HepG2 (cell line): ENCODE data around the gene C9.

ENCODE experiments used
- ARHGAP35 ChIP-seq: sonication (generic); formaldehyde crosslinking; IDR thresholded peaks from 2 replicates; pipeline ENCODE4 v1.9.0; 2022; ENCODE audit warnings: mild to moderate bottlenecking, inconsistent platforms, moderate library complexity, missing genetic modification reagents, borderline replicate concordance
- ARNT ChIP-seq: fragments of 450-650 bp; IDR thresholded peaks from 2 replicates; pipeline ENCODE4 v1.6.1; 2017
- CHD2 ChIP-seq: IDR thresholded peaks from 2 replicates; pipeline ENCODE4 v1.6.1; 2011; ENCODE audit warnings: low read depth, low read length, improper control_type of control experiment
- EP300 ChIP-seq, 3 experiments: sonication (generic) in 1 of 3; formaldehyde crosslinking in 1 of 3; IDR thresholded peaks; 2 replicates each; pipeline versions ENCODE4 v1.5.1 to v1.6.1; 2011 to 2020; ENCODE audit warnings: low read depth in 2 of 3, low read length in 2 of 3, borderline replicate concordance in 1 of 3, improper control_type of control experiment in 1 of 3, mild to moderate bottlenecking in 1 of 3, missing genetic modification reagents in 1 of 3, moderate library complexity in 1 of 3
- JUN ChIP-seq: sonication (generic); formaldehyde crosslinking; IDR thresholded peaks from 2 replicates; pipeline ENCODE4 v1.4.0; 2020; ENCODE audit warnings: mild to moderate bottlenecking, missing genetic modification reagents
- NR2C2 ChIP-seq: sonication (generic); formaldehyde crosslinking; IDR thresholded peaks from 2 replicates; pipeline ENCODE4 v1.4.0; 2020; ENCODE audit warnings: missing genetic modification reagents, mild to moderate bottlenecking, moderate library complexity, borderline replicate concordance
- PATZ1 ChIP-seq: sonication (generic); formaldehyde crosslinking; IDR thresholded peaks from 2 replicates; pipeline ENCODE4 v1.4.0; 2020; ENCODE audit warnings: missing genetic modification reagents
- PAX8 ChIP-seq: sonication (generic); formaldehyde crosslinking; IDR thresholded peaks from 2 replicates; pipeline ENCODE4 v1.8.0; 2022; ENCODE audit warnings: mild to moderate bottlenecking, missing genetic modification reagents, borderline replicate concordance
- REST ChIP-seq, 2 experiments: IDR thresholded peaks; 2 replicates each; pipeline ENCODE4 v1.6.1; 2011 to 2012; ENCODE audit warnings: low read length in 2 of 2, borderline replicate concordance in 1 of 2, low read depth in 1 of 2, mild to moderate bottlenecking in 1 of 2, moderate library complexity in 1 of 2
- TERF1 ChIP-seq: sonication (generic); formaldehyde crosslinking; IDR thresholded peaks from 2 replicates; pipeline ENCODE4 v1.8.0; 2022; ENCODE audit warnings: mild to moderate bottlenecking, missing genetic modification reagents, moderate library complexity
- YY1 ChIP-seq: IDR thresholded peaks from 2 replicates; pipeline ENCODE4 v1.6.1; 2011; ENCODE audit warnings: low read length, low read depth, moderate library complexity, mild to moderate bottlenecking; ENCODE audit not compliant: insufficient read depth, insufficient replicate concordance

GRCh38 chr5:39253196-39253595 is 111.1 kb downstream of the C9 start:
- TF ChIP-seq PAX8 (no peak), ARNT (no peak), ARHGAP35 (CRISPR knock-in tag) (no peak), YY1 (no peak), JUN (CRISPR knock-in tag) (no peak), PATZ1 (CRISPR knock-in tag) (no peak), TERF1 (CRISPR knock-in tag) (no peak), EP300 (IDR thresholded peaks at IDR 0.05; ENCODE audit: low read depth in 2 of 2, low read length in 2 of 2) (no peak), EP300 (CRISPR knock-in tag; IDR thresholded peaks at IDR 0.05; ENCODE audit: borderline replicate concordance) (no peak), REST (IDR thresholded peaks at IDR 0.05; ENCODE audit: borderline replicate concordance in 1 of 2, low read depth in 1 of 2, low read length in 2 of 2) (no peak), NR2C2 (CRISPR knock-in tag) (no peak), CHD2 (no peak)
